Glutamatergic neuron (in vitro differentiated cells): Measurements from ENCODE around the gene CHN2. TPM values are rescaled to one million over a fixed set of nuclear protein-coding genes. Genes with fewer than 3 reads are reported as not detected.

Experiments
- DNase-seq: peaks from one replicate; pipeline ENCODE4 v3.0.0; 2022
- H3K27ac Mint-ChIP-seq: one replicate; pipeline ENCODE4 v1.8.0; 2020; ENCODE audit warnings: mild to moderate bottlenecking, mixed read lengths, inconsistent platforms; ENCODE audit not compliant: unreplicated experiment
- H3K27me3 Mint-ChIP-seq: one replicate; pipeline ENCODE4 v1.8.0; 2020; ENCODE audit warnings: mild to moderate bottlenecking, moderate library complexity, mixed read lengths, inconsistent platforms; ENCODE audit not compliant: unreplicated experiment
- H3K36me3 Mint-ChIP-seq: one replicate; pipeline ENCODE4 v1.8.0; 2020; ENCODE audit warnings: mild to moderate bottlenecking, mixed read lengths, inconsistent platforms; ENCODE audit not compliant: unreplicated experiment
- H3K4me1 Mint-ChIP-seq: one replicate; pipeline ENCODE4 v1.8.0; 2020; ENCODE audit warnings: mild to moderate bottlenecking, low read depth, mixed read lengths, inconsistent platforms; ENCODE audit not compliant: unreplicated experiment
- H3K4me3 Mint-ChIP-seq: one replicate; pipeline ENCODE4 v1.8.0; 2020; ENCODE audit warnings: mild to moderate bottlenecking, mixed read lengths, inconsistent platforms; ENCODE audit not compliant: unreplicated experiment
- H3K9me3 Mint-ChIP-seq: one replicate; pipeline ENCODE4 v1.8.0; 2020; ENCODE audit warnings: mild to moderate bottlenecking, moderate library complexity, mixed read lengths, inconsistent platforms; ENCODE audit not compliant: unreplicated experiment
- total RNA-seq: library from RNA; stranded (reverse); fragmentation: NEBNext Ultra II Directional; extraction: Animal tissue kit (Norgen Biotek cat#: 25700); gene quantifications from one replicate; pipeline ENCODE4 v1.2.1, GENCODE V29; 2021; ENCODE audit not compliant: unreplicated experiment
- TF ChIP-seq, protein P1 (sequence below): fragments of 200-600 bp; sonication (generic); IDR thresholded peaks from one replicate; pipeline ENCODE4 v1.5.0; 2021; ENCODE audit not compliant: partially characterized antibody, unreplicated experiment

The CHN2 gene
- total RNA-seq, 1 donor from 2014 or later, result 63.2 TPM

DNA sequence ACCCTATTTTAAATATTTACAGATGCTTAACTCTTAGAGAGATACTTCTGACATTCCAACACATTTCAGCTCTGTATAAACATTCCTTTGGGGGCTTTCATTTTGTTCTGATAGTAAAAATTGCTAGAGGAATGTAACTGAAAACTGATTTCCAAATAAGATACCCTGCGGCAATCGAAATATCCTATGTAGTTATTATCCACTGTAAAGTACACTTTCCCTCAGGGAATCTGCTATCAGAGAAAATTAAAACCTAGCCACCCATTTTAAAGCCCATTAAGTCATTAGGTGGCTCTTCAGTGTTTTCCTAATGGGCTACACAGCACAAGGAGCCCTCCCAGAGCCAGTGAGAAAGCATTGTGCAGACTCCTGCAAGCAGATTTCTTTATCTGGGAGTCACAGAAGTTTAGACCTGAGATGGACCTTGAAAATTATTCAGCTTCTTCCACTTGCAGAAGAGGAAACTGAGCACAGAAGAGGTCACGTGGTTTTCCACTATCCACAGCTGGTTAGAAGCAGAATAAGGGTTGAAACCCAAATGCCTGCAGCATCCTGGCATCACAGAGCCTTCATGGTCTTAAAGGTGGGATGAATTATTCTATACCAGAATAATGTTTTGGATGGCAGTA, 35.7 kb upstream of the CHN2 start:
- TF ChIP-seq, protein P1, sequence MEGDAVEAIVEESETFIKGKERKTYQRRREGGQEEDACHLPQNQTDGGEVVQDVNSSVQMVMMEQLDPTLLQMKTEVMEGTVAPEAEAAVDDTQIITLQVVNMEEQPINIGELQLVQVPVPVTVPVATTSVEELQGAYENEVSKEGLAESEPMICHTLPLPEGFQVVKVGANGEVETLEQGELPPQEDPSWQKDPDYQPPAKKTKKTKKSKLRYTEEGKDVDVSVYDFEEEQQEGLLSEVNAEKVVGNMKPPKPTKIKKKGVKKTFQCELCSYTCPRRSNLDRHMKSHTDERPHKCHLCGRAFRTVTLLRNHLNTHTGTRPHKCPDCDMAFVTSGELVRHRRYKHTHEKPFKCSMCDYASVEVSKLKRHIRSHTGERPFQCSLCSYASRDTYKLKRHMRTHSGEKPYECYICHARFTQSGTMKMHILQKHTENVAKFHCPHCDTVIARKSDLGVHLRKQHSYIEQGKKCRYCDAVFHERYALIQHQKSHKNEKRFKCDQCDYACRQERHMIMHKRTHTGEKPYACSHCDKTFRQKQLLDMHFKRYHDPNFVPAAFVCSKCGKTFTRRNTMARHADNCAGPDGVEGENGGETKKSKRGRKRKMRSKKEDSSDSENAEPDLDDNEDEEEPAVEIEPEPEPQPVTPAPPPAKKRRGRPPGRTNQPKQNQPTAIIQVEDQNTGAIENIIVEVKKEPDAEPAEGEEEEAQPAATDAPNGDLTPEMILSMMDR, result no peak
- Mint-ChIP-seq H3K36me3 (no peaks in the 10 kb centered on the region), H3K27me3 (no peaks in the 10 kb centered on the region), H3K27ac (no peak overlapping the region), H3K4me1 (peaks cover 13% of the 10 kb centered on the region), H3K4me3 (no peak overlapping the region), H3K9me3 (peaks cover 2% of the 10 kb centered on the region)
- no peak for DNase-seq

DNA sequence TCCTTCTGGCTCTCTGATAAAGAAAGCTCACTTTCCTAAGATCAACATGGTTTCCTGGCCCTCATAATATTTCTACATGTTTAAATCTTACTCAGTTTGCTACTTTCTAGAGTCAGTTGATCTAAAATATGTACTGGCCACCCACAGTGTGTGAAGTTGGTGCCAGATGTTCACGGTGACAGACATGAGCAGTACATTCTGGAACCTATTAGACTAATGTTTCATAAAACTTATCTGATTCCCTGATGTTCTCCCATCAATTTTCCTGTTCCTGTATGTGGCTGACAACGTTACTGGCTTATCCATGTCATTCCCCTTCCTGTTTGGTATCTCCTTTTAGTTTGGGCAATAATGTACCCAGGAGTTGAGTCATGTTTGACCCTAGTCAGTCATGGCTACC, 34.5 kb upstream of the CHN2 start:
- Mint-ChIP-seq H3K4me1 (peaks cover 13% of the 10 kb centered on the region), H3K27me3 (no peaks in the 10 kb centered on the region), H3K9me3 (peaks cover 3% of the 10 kb centered on the region), H3K36me3 (no peaks in the 10 kb centered on the region), H3K27ac (no peak overlapping the region), H3K4me3 (no peak overlapping the region)
- TF ChIP-seq, protein P1, result no peak
- no peak for DNase-seq

DNA sequence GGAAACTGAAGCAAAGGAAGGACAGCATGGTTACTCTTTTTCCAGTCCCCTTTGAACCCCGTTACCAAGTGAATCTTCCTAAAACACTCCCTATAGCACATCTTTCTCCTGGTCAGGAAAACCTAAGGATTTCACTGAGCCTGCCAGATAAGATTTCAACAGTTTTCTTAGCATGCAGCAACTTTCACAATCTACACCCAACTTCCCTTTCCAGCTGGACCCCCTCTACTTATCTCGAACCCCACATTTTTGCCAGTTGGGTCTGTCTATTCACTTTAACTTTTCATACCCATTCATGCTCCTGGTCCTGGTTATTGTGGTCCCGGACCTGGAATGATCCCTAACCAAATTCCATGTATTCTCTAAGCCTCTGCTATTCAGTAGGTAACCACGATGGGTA, 33.3 kb upstream of the CHN2 start:
- no peaks in the 10 kb centered on the region for H3K27me3 Mint-ChIP-seq
- H3K4me1 Mint-ChIP-seq, result peaks cover 13% of the 10 kb centered on the region
- no peak for DNase-seq
- H3K4me3 Mint-ChIP-seq, result no peak overlapping the region
- peaks cover 3% of the 10 kb centered on the region for H3K9me3 Mint-ChIP-seq
- TF ChIP-seq, protein P1, result no peak
- peaks cover 7% of the 10 kb centered on the region for H3K36me3 Mint-ChIP-seq
- no peak overlapping the region for H3K27ac Mint-ChIP-seq

DNA sequence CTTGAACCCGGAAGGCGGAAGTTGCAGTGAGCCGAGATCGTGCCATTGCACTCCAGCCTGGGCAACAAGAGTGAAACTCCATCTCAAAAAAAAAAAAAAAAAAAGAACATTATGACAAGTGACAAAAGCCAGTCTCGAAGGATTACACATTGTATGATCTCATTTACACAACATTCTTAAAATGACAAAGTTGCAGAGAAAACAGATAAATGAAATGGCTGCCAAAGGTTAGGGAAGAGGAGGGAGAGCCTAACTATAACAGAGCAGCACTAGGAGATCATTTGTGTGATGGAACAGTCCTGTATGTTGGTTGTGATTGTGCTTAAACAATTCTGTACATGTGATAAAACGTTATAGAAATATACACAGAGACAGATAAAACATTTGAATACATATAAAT, 32.0 kb upstream of the CHN2 start:
- H3K27ac Mint-ChIP-seq, result no peak overlapping the region
- no peak overlapping the region for H3K4me3 Mint-ChIP-seq
- no peak for DNase-seq
- peaks cover 7% of the 10 kb centered on the region for H3K4me1 Mint-ChIP-seq
- TF ChIP-seq, protein P1, result no peak
- peaks cover 3% of the 10 kb centered on the region for H3K9me3 Mint-ChIP-seq
- peaks cover 12% of the 10 kb centered on the region for H3K36me3 Mint-ChIP-seq
- H3K27me3 Mint-ChIP-seq, result no peaks in the 10 kb centered on the region

DNA sequence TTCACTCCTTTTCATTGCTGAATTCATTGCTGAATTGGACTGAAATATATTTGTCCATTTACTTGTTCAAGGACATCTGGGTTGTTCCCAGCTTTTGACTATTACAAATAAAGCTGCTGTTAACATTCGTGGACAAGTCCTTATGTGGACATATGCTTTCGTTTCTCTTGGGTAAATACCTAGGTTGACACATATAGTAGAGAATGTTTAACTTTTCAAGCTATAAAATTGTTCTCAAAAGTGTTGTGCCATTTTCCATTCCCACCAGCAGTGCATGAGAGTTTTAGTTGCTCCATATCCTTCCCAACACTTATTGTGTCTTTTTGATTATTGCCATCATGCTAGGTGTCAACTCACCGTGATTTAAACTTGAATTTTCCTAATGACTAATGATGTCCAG, 30.7 kb upstream of the CHN2 start:
- Mint-ChIP-seq H3K9me3 (peaks cover 5% of the 10 kb centered on the region), H3K36me3 (peaks cover 12% of the 10 kb centered on the region), H3K4me3 (no peak overlapping the region), H3K4me1 (peaks cover 5% of the 10 kb centered on the region), H3K27me3 (no peaks in the 10 kb centered on the region), H3K27ac (no peak overlapping the region)
- DNase-seq, result no peak
- TF ChIP-seq, protein P1, result no peak
